ENCODE measurements around the gene DDX47.

DNA sequence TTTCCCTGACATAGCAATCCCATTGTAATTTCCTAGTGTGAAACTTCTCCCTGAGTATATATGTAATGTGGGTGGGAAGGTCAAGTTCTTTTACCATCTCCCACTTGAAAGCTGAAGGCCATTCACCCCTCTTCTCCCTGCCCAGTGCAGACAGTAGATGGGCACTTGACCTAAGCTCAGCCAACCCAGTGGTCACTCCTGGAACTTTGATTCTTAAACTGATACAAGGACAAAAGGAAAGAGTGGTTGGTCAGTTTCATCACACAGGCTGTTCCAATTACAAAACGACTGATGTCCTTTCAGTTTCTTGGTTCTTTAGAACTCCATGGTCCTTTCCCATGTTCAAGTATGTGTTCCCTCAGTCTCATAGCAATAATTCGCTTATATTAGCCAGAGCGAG, 36.1 kb upstream of the DDX47 start:
- TF ChIP-seq, protein P1, sequence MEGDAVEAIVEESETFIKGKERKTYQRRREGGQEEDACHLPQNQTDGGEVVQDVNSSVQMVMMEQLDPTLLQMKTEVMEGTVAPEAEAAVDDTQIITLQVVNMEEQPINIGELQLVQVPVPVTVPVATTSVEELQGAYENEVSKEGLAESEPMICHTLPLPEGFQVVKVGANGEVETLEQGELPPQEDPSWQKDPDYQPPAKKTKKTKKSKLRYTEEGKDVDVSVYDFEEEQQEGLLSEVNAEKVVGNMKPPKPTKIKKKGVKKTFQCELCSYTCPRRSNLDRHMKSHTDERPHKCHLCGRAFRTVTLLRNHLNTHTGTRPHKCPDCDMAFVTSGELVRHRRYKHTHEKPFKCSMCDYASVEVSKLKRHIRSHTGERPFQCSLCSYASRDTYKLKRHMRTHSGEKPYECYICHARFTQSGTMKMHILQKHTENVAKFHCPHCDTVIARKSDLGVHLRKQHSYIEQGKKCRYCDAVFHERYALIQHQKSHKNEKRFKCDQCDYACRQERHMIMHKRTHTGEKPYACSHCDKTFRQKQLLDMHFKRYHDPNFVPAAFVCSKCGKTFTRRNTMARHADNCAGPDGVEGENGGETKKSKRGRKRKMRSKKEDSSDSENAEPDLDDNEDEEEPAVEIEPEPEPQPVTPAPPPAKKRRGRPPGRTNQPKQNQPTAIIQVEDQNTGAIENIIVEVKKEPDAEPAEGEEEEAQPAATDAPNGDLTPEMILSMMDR (conservative IDR thresholded peaks at IDR 0.05; ENCODE audit: low read length), result no peak
- no peak for TF ChIP-seq EZH2phosphoT487 (IDR thresholded peaks at IDR 0.05; ENCODE audit: borderline replicate concordance, low read depth, low read length)

All from OCI-LY7 (cell line).